HG03095 (cell line): ENCODE measurements around the gene SCLT1.
A peak's percentile ranks its signal among the peaks of the same experiment; 100 is the strongest.

Source experiments
- ATAC-seq: cut with Tn5 transposase; IDR thresholded peaks from one replicate; pipeline ENCODE4 v1.9.1; 2021; ENCODE audit warnings: moderate library complexity; ENCODE audit not compliant: unreplicated experiment

Gene SCLT1

GRCh38 chr4:128961405-128961804, 131.9 kb downstream of the SCLT1 start:
- ATAC-seq, result no peak

- ATAC-seq, result no peak
Measured at GRCh38 chr4:128958194-128958593, 135.1 kb downstream of the SCLT1 start.

GRCh38 chr4:128957459-128957858, 135.9 kb downstream of the SCLT1 start:
- no peak for ATAC-seq

GRCh38 chr4:128955751-128956150, 137.6 kb downstream of the SCLT1 start:
- no peak for ATAC-seq

- no peak for ATAC-seq
Measured at GRCh38 chr4:128954941-128955340, 138.4 kb downstream of the SCLT1 start.

GRCh38 chr4:128951316-128951715, 142.0 kb downstream of the SCLT1 start:
- ATAC-seq, result no peak

GRCh38 chr4:128950796-128951195, 142.5 kb downstream of the SCLT1 start:
- no peak for ATAC-seq

GRCh38 chr4:128946916-128947315, 146.4 kb downstream of the SCLT1 start:
- no peak for ATAC-seq

GRCh38 chr4:128942607-128943006, 150.7 kb downstream of the SCLT1 start:
- ATAC-seq, result no peak

- no peak for ATAC-seq
Measured at GRCh38 chr4:128940971-128941370, 152.4 kb downstream of the SCLT1 start.

GRCh38 chr4:128930051-128930450, 163.3 kb downstream of the SCLT1 start:
- ATAC-seq, result no peak

GRCh38 chr4:128924951-128925350, 168.4 kb downstream of the SCLT1 start:
- ATAC-seq, result no peak

- no peak for ATAC-seq
Measured at GRCh38 chr4:128921954-128922353, 171.4 kb downstream of the SCLT1 start.

GRCh38 chr4:128917781-128918180, 175.6 kb downstream of the SCLT1 start:
- ATAC-seq, result peak; percentile 72

- ATAC-seq, result peak; percentile 65
Measured at GRCh38 chr4:128916832-128917231, 176.5 kb downstream of the SCLT1 start.

GRCh38 chr4:128915544-128915943, 177.8 kb downstream of the SCLT1 start:
- ATAC-seq, result no peak

- ATAC-seq, result no peak
Measured at GRCh38 chr4:128913228-128913627, 180.1 kb downstream of the SCLT1 start.

- no peak for ATAC-seq
Measured at GRCh38 chr4:128908735-128909134, 184.6 kb downstream of the SCLT1 start.

- ATAC-seq, result no peak
Measured at GRCh38 chr4:128907981-128908380, 185.4 kb downstream of the SCLT1 start.

- ATAC-seq, result no peak
Measured at GRCh38 chr4:128906581-128906980, 186.8 kb downstream of the SCLT1 start.

GRCh38 chr4:128904821-128905220, 188.5 kb downstream of the SCLT1 start:
- no peak for ATAC-seq

- ATAC-seq, result no peak
Measured at GRCh38 chr4:128880662-128881061, 212.7 kb downstream of the SCLT1 start.

- ATAC-seq, result no peak
Measured at GRCh38 chr4:128879971-128880370, 213.4 kb downstream of the SCLT1 start.

GRCh38 chr4:128879283-128879682, 214.1 kb downstream of the SCLT1 start:
- ATAC-seq, result no peak
